Activated T-cell treated with anti-CD3 and anti-CD28 coated beads, Interleukin-2, amount 50 U/mL, for 4 hours (primary cell): Measurements from ENCODE around the gene DCDC2C. TPM values are rescaled to one million over a fixed set of nuclear protein-coding genes. Genes with fewer than 3 reads are reported as not detected.

ENCODE experiments used
- ATAC-seq, 2 donors: fragments of 200-7000 bp; cut with Tn5 transposase; one replicate each; pipeline ENCODE4 v1.10.0; 2021
- DNase-seq: peaks from one replicate; pipeline ENCODE4 v3.0.0-alpha.2; 2020
- H3K27me3 Mint-ChIP-seq: one replicate; pipeline ENCODE4 v1.8.0; 2021; ENCODE audit warnings: low read depth, mixed read lengths
- H3K36me3 Mint-ChIP-seq: one replicate; pipeline ENCODE4 v1.8.0; 2022; ENCODE audit warnings: mixed read lengths; ENCODE audit not compliant: insufficient read depth
- H3K4me1 Mint-ChIP-seq: one replicate; pipeline ENCODE4 v1.8.0; 2021; ENCODE audit warnings: low read depth, mixed read lengths
- H3K4me3 Mint-ChIP-seq: one replicate; pipeline ENCODE4 v1.8.0; 2021; ENCODE audit warnings: mild to moderate bottlenecking, moderate library complexity, mixed read lengths
- H3K9me3 Mint-ChIP-seq: one replicate; pipeline ENCODE4 v1.8.0; 2021; ENCODE audit warnings: mixed read lengths
- total RNA-seq, 3 donors: library from RNA; stranded (reverse); gene quantifications; one replicate each; pipeline ENCODE4 v1.2.1, GENCODE V29; 2021

The DCDC2C gene
- total RNA-seq, 3 donors from 2014 or later = not detected

GRCh38 chr2:3738454-3738853 lies 35.1 kb downstream of the DCDC2C start:
- DNase-seq (no peak), ATAC-seq (no peak)
- H3K4me3 Mint-ChIP-seq = no peak overlapping the region
- H3K27me3 Mint-ChIP-seq = peaks cover 5% of the 10 kb centered on the region
- H3K36me3 Mint-ChIP-seq = no peaks in the 10 kb centered on the region
- no peaks in the 10 kb centered on the region for H3K9me3 Mint-ChIP-seq
- no peaks in the 10 kb centered on the region for H3K4me1 Mint-ChIP-seq

- no peak for ATAC-seq
- no peaks in the 10 kb centered on the region for H3K4me1 Mint-ChIP-seq
- no peaks in the 10 kb centered on the region for H3K36me3 Mint-ChIP-seq
- H3K4me3 Mint-ChIP-seq = no peak overlapping the region
- peaks cover 5% of the 10 kb centered on the region for H3K27me3 Mint-ChIP-seq
- no peaks in the 10 kb centered on the region for H3K9me3 Mint-ChIP-seq
- no peak for DNase-seq
Measured at GRCh38 chr2:3739313-3739712, 35.9 kb downstream of the DCDC2C start.

- Mint-ChIP-seq H3K36me3 (no peaks in the 10 kb centered on the region), H3K27me3 (peaks cover 3% of the 10 kb centered on the region), H3K9me3 (no peaks in the 10 kb centered on the region), H3K4me1 (no peaks in the 10 kb centered on the region), H3K4me3 (no peak overlapping the region)
- DNase-seq (no peak), ATAC-seq (no peak)
Measured at GRCh38 chr2:3741396-3741795, 38.0 kb downstream of the DCDC2C start.

- no peak for ATAC-seq
- peaks cover 6% of the 10 kb centered on the region for H3K27me3 Mint-ChIP-seq
- no peaks in the 10 kb centered on the region for H3K4me1 Mint-ChIP-seq
- no peak for DNase-seq
- no peaks in the 10 kb centered on the region for H3K36me3 Mint-ChIP-seq
- no peak overlapping the region for H3K4me3 Mint-ChIP-seq
- no peaks in the 10 kb centered on the region for H3K9me3 Mint-ChIP-seq
Measured at GRCh38 chr2:3741867-3742602, 38.7 kb downstream of the DCDC2C start.

- DNase-seq (no peak), ATAC-seq (no peak)
- Mint-ChIP-seq H3K9me3 (no peaks in the 10 kb centered on the region), H3K4me3 (no peak overlapping the region), H3K4me1 (no peaks in the 10 kb centered on the region), H3K27me3 (peaks cover 7% of the 10 kb centered on the region), H3K36me3 (no peaks in the 10 kb centered on the region)
Measured at GRCh38 chr2:3742743-3743508, 39.6 kb downstream of the DCDC2C start.

- Mint-ChIP-seq H3K36me3 (no peaks in the 10 kb centered on the region), H3K4me1 (no peaks in the 10 kb centered on the region), H3K4me3 (no peak overlapping the region), H3K27me3 (peaks cover 9% of the 10 kb centered on the region), H3K9me3 (no peaks in the 10 kb centered on the region)
- no peak for DNase-seq
- no peak for ATAC-seq
Measured at GRCh38 chr2:3743951-3744555, 40.7 kb downstream of the DCDC2C start.

- Mint-ChIP-seq H3K9me3 (no peaks in the 10 kb centered on the region), H3K27me3 (peaks cover 12% of the 10 kb centered on the region), H3K36me3 (no peaks in the 10 kb centered on the region), H3K4me3 (no peak overlapping the region), H3K4me1 (no peaks in the 10 kb centered on the region)
- no peak for DNase-seq
- ATAC-seq = no peak
Measured at GRCh38 chr2:3745920-3746319, 42.5 kb downstream of the DCDC2C start.

GRCh38 chr2:3747032-3747654 lies 43.8 kb downstream of the DCDC2C start:
- H3K4me3 Mint-ChIP-seq = no peak overlapping the region
- H3K9me3 Mint-ChIP-seq = no peaks in the 10 kb centered on the region
- H3K27me3 Mint-ChIP-seq = peaks cover 17% of the 10 kb centered on the region
- no peak for ATAC-seq
- no peaks in the 10 kb centered on the region for H3K4me1 Mint-ChIP-seq
- DNase-seq = no peak
- H3K36me3 Mint-ChIP-seq = no peaks in the 10 kb centered on the region

GRCh38 chr2:3747826-3748225 lies 44.5 kb downstream of the DCDC2C start:
- no peaks in the 10 kb centered on the region for H3K36me3 Mint-ChIP-seq
- H3K27me3 Mint-ChIP-seq = peaks cover 17% of the 10 kb centered on the region
- H3K9me3 Mint-ChIP-seq = no peaks in the 10 kb centered on the region
- H3K4me3 Mint-ChIP-seq = no peak overlapping the region
- H3K4me1 Mint-ChIP-seq = no peaks in the 10 kb centered on the region
- no peak for DNase-seq
- ATAC-seq = no peak

GRCh38 chr2:3749201-3749600 lies 45.8 kb downstream of the DCDC2C start:
- Mint-ChIP-seq H3K36me3 (no peaks in the 10 kb centered on the region), H3K4me1 (no peaks in the 10 kb centered on the region), H3K4me3 (no peak overlapping the region), H3K9me3 (no peaks in the 10 kb centered on the region), H3K27me3 (peaks cover 19% of the 10 kb centered on the region)
- no peak for ATAC-seq
- DNase-seq = no peak

GRCh38 chr2:3751251-3751650 lies 47.9 kb downstream of the DCDC2C start:
- Mint-ChIP-seq H3K4me1 (no peaks in the 10 kb centered on the region), H3K4me3 (no peak overlapping the region)
- no peak for ATAC-seq

GRCh38 chr2:3751806-3752205 lies 48.4 kb downstream of the DCDC2C start:
- Mint-ChIP-seq H3K4me3 (no peak overlapping the region), H3K4me1 (no peaks in the 10 kb centered on the region), H3K9me3 (peaks cover 4% of the 10 kb centered on the region), H3K36me3 (no peaks in the 10 kb centered on the region), H3K27me3 (peaks cover 14% of the 10 kb centered on the region)
- DNase-seq (no peak), ATAC-seq (no peak)

More at GRCh38 chr2:3751251-3751650, 47.9 kb downstream of the DCDC2C start:
- Mint-ChIP-seq H3K36me3 (no peaks in the 10 kb centered on the region), H3K9me3 (peaks cover 4% of the 10 kb centered on the region), H3K27me3 (peaks cover 16% of the 10 kb centered on the region)
- DNase-seq = no peak

- DNase-seq (no peak), ATAC-seq (no peak)
- Mint-ChIP-seq H3K27me3 (peaks cover 14% of the 10 kb centered on the region), H3K9me3 (peaks cover 4% of the 10 kb centered on the region), H3K36me3 (no peaks in the 10 kb centered on the region), H3K4me1 (no peaks in the 10 kb centered on the region), H3K4me3 (no peak overlapping the region)
Measured at GRCh38 chr2:3752376-3752775, 49.0 kb downstream of the DCDC2C start.

GRCh38 chr2:3753561-3753960 lies 50.2 kb downstream of the DCDC2C start:
- Mint-ChIP-seq H3K27me3 (peaks cover 12% of the 10 kb centered on the region), H3K4me1 (no peaks in the 10 kb centered on the region), H3K4me3 (no peak overlapping the region), H3K36me3 (no peaks in the 10 kb centered on the region), H3K9me3 (peaks cover 4% of the 10 kb centered on the region)
- no peak for DNase-seq
- no peak for ATAC-seq
